Panc1 (cell line): ENCODE measurements around the gene SH2B2.

Experiments
- CTCF ChIP-seq: fragments of 450-650 bp; IDR thresholded peaks from 2 replicates; pipeline ENCODE4 v1.5.1; 2017; ENCODE audit warnings: mild to moderate bottlenecking
- POLR2AphosphoS5 ChIP-seq: IDR thresholded peaks from 2 replicates; pipeline ENCODE4 v1.6.1; 2012; ENCODE audit warnings: mild to moderate bottlenecking, low read depth, low read length, moderate library complexity

GRCh38 chr7:102297487-102298218 lies 11.0 kb downstream of the SH2B2 start:
- TF ChIP-seq CTCF (no peak), POLR2AphosphoS5 (no peak)
